ENCODE results near the gene BCLAF1.
A peak's percentile ranks its signal among the peaks of the same experiment; 100 is the strongest.

Gene BCLAF1
- 323 to 719 (median 406) reads per million in 9 experiments for total RNA-seq

- peaks cover 68% of the 10 kb centered on the region for H3K36me3 Mint-ChIP-seq (ENCODE audit: insufficient read depth)
Measured at GRCh38 chr6:136289579-136290409, at the start of gene BCLAF1. Gene BCLAF1, minus strand, starts transcription at chr6:136289846. Its CDS starts 9,980 bp downstream, at chr6:136279866.

GRCh38 chr6:136338486-136338885 is 48.8 kb upstream of the BCLAF1 start:
- no peaks in the 10 kb centered on the region for H3K36me3 Mint-ChIP-seq (ENCODE audit: insufficient read depth)
- no peaks in the 10 kb centered on the region for H3K9me3 Mint-ChIP-seq
- H3K27me3 Mint-ChIP-seq = no peaks in the 10 kb centered on the region
- H3K27ac Mint-ChIP-seq = no peak overlapping the region
- ATAC-seq (replicated peaks) (no peak), DNase-seq (no peak)
- no peak overlapping the region for H3K4me3 Mint-ChIP-seq
- no peaks in the 10 kb centered on the region for H3K4me1 Mint-ChIP-seq (ENCODE audit: low read depth in 2 of 2)

More at GRCh38 chr6:136289579-136290409, at the start of gene BCLAF1:
- DNase-seq (peak; percentile 99 to 100 (median 99)), ATAC-seq (replicated peaks) (peak; percentile 70)
- Mint-ChIP-seq H3K27ac (peak within 1 kb of the TSS; percentile 100), H3K9me3 (no peaks in the 10 kb centered on the region), H3K4me3 (peak within 1 kb of the TSS; percentile 98 to 99), H3K27me3 (no peaks in the 10 kb centered on the region), H3K4me1 (ENCODE audit: low read depth in 2 of 2) (peaks cover 48 to 52% of the 10 kb centered on the region in 2 donors)

GRCh38 chr6:136337606-136338005 is 48.0 kb upstream of the BCLAF1 start:
- Mint-ChIP-seq H3K27me3 (no peaks in the 10 kb centered on the region), H3K27ac (no peak overlapping the region), H3K36me3 (ENCODE audit: insufficient read depth) (no peaks in the 10 kb centered on the region), H3K4me1 (ENCODE audit: low read depth in 2 of 2) (no peaks in the 10 kb centered on the region), H3K9me3 (no peaks in the 10 kb centered on the region), H3K4me3 (no peak overlapping the region)
- ATAC-seq (replicated peaks) = no peak
- DNase-seq = no peak

- H3K4me1 Mint-ChIP-seq (ENCODE audit: low read depth in 2 of 2) = no peaks in the 10 kb centered on the region
- no peak for ATAC-seq (replicated peaks)
- no peaks in the 10 kb centered on the region for H3K9me3 Mint-ChIP-seq
- H3K27me3 Mint-ChIP-seq = no peaks in the 10 kb centered on the region
- no peak for DNase-seq
- H3K4me3 Mint-ChIP-seq = no peak overlapping the region
- H3K36me3 Mint-ChIP-seq (ENCODE audit: insufficient read depth) = no peaks in the 10 kb centered on the region
- no peak overlapping the region for H3K27ac Mint-ChIP-seq
Measured at GRCh38 chr6:136337121-136337520, 47.5 kb upstream of the BCLAF1 start.

- DNase-seq (no peak), ATAC-seq (replicated peaks) (no peak)
- no peaks in the 10 kb centered on the region for H3K27me3 Mint-ChIP-seq
- no peaks in the 10 kb centered on the region for H3K36me3 Mint-ChIP-seq (ENCODE audit: insufficient read depth)
- no peak overlapping the region for H3K27ac Mint-ChIP-seq
- H3K9me3 Mint-ChIP-seq = no peaks in the 10 kb centered on the region
- no peak overlapping the region for H3K4me3 Mint-ChIP-seq
- no peaks in the 10 kb centered on the region for H3K4me1 Mint-ChIP-seq (ENCODE audit: low read depth in 2 of 2)
Measured at GRCh38 chr6:136335736-136336363, 46.2 kb upstream of the BCLAF1 start.

- Mint-ChIP-seq H3K27ac (no peak overlapping the region), H3K36me3 (ENCODE audit: insufficient read depth) (no peaks in the 10 kb centered on the region), H3K4me1 (ENCODE audit: low read depth in 2 of 2) (no peaks in the 10 kb centered on the region), H3K4me3 (no peak overlapping the region), H3K9me3 (no peaks in the 10 kb centered on the region), H3K27me3 (no peaks in the 10 kb centered on the region)
- ATAC-seq (replicated peaks) = no peak
- no peak for DNase-seq
Measured at GRCh38 chr6:136334853-136335252, 45.2 kb upstream of the BCLAF1 start.

GRCh38 chr6:136334465-136334846 is 44.8 kb upstream of the BCLAF1 start:
- H3K4me1 Mint-ChIP-seq (ENCODE audit: low read depth in 2 of 2) = no peaks in the 10 kb centered on the region
- H3K36me3 Mint-ChIP-seq (ENCODE audit: insufficient read depth) = no peaks in the 10 kb centered on the region
- no peak for DNase-seq
- no peaks in the 10 kb centered on the region for H3K9me3 Mint-ChIP-seq
- no peak for ATAC-seq (replicated peaks)
- no peak overlapping the region for H3K27ac Mint-ChIP-seq
- H3K27me3 Mint-ChIP-seq = no peaks in the 10 kb centered on the region
- no peak overlapping the region for H3K4me3 Mint-ChIP-seq

- H3K36me3 Mint-ChIP-seq (ENCODE audit: insufficient read depth) = no peaks in the 10 kb centered on the region
- DNase-seq (no peak), ATAC-seq (replicated peaks) (no peak)
- no peak overlapping the region for H3K27ac Mint-ChIP-seq
- no peaks in the 10 kb centered on the region for H3K27me3 Mint-ChIP-seq
- H3K4me1 Mint-ChIP-seq (ENCODE audit: low read depth in 2 of 2) = no peaks in the 10 kb centered on the region
- H3K4me3 Mint-ChIP-seq = no peak overlapping the region
- no peaks in the 10 kb centered on the region for H3K9me3 Mint-ChIP-seq
Measured at GRCh38 chr6:136333824-136334464, 44.3 kb upstream of the BCLAF1 start.

GRCh38 chr6:136331461-136331860 is 41.8 kb upstream of the BCLAF1 start:
- Mint-ChIP-seq H3K27ac (no peak overlapping the region), H3K4me1 (ENCODE audit: low read depth in 2 of 2) (no peaks in the 10 kb centered on the region), H3K9me3 (no peaks in the 10 kb centered on the region), H3K27me3 (no peaks in the 10 kb centered on the region), H3K4me3 (no peak overlapping the region), H3K36me3 (ENCODE audit: insufficient read depth) (no peaks in the 10 kb centered on the region)
- DNase-seq (no peak), ATAC-seq (replicated peaks) (no peak)

GRCh38 chr6:136330634-136331033 is 41.0 kb upstream of the BCLAF1 start:
- Mint-ChIP-seq H3K27me3 (no peaks in the 10 kb centered on the region), H3K4me3 (no peak overlapping the region), H3K9me3 (no peaks in the 10 kb centered on the region), H3K4me1 (ENCODE audit: low read depth in 2 of 2) (no peaks in the 10 kb centered on the region), H3K36me3 (ENCODE audit: insufficient read depth) (no peaks in the 10 kb centered on the region), H3K27ac (no peak overlapping the region)
- ATAC-seq (replicated peaks) (no peak), DNase-seq (no peak)

- peak; percentile 29 for ATAC-seq (replicated peaks)
Measured at GRCh38 chr6:136326038-136326553, 36.5 kb upstream of the BCLAF1 start.

GRCh38 chr6:136324686-136325380 is 35.2 kb upstream of the BCLAF1 start:
- H3K4me3 Mint-ChIP-seq = no peak overlapping the region
- H3K4me1 Mint-ChIP-seq (ENCODE audit: low read depth in 2 of 2) = no peaks in the 10 kb centered on the region
- H3K9me3 Mint-ChIP-seq = no peaks in the 10 kb centered on the region
- no peaks in the 10 kb centered on the region for H3K27me3 Mint-ChIP-seq
- DNase-seq = no peak
- peaks cover 3% of the 10 kb centered on the region for H3K36me3 Mint-ChIP-seq (ENCODE audit: insufficient read depth)
- H3K27ac Mint-ChIP-seq = no peak overlapping the region
- ATAC-seq (replicated peaks) = no peak

More at GRCh38 chr6:136326038-136326553, 36.5 kb upstream of the BCLAF1 start:
- no peak overlapping the region for H3K27ac Mint-ChIP-seq
- no peaks in the 10 kb centered on the region for H3K4me1 Mint-ChIP-seq (ENCODE audit: low read depth in 2 of 2)
- H3K36me3 Mint-ChIP-seq (ENCODE audit: insufficient read depth) = peaks cover 3% of the 10 kb centered on the region
- no peak for DNase-seq
- no peaks in the 10 kb centered on the region for H3K27me3 Mint-ChIP-seq
- H3K9me3 Mint-ChIP-seq = no peaks in the 10 kb centered on the region
- no peak overlapping the region for H3K4me3 Mint-ChIP-seq

- no peak for ATAC-seq (replicated peaks)
- Mint-ChIP-seq H3K4me1 (ENCODE audit: low read depth in 2 of 2) (no peaks in the 10 kb centered on the region), H3K27ac (no peak overlapping the region), H3K4me3 (no peak overlapping the region), H3K36me3 (ENCODE audit: insufficient read depth) (peaks cover 3% of the 10 kb centered on the region), H3K9me3 (no peaks in the 10 kb centered on the region), H3K27me3 (no peaks in the 10 kb centered on the region)
- DNase-seq = no peak
Measured at GRCh38 chr6:136323431-136324112, 33.9 kb upstream of the BCLAF1 start.
